NCI-H774 (cell line): ENCODE results near the gene IDH1.
"Not testable (repeated sequence)": the region's sequence is repeated elsewhere in the genome, so short reads cannot be mapped to it uniquely, and the experiment has no call there.

Source experiments
- DNase-seq: peaks from one replicate; lab custom pipeline; 2025; lab: John Stamatoyannopoulos, UW

IDH1 gene

DNA sequence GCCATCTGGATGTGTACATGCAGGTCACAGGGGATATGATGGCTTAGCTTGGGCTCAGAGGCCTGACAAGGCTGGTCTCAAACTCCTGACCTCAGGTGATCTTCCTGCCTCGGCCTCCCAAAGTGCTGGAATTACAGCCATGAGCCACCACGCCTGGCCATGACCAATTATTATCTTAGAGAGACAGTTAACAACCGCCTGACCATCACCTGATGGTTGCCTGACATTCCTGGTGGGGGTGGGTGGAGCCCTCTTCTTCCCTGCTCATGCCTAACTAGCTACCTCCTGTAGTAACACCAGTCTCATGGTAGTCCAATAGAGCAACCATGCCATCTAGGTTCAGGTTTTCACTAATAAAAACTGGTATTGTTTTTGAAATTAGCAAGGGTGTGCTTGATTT, 33.0 kb downstream of the IDH1 start:
- not testable (repeated sequence) for DNase-seq

DNA sequence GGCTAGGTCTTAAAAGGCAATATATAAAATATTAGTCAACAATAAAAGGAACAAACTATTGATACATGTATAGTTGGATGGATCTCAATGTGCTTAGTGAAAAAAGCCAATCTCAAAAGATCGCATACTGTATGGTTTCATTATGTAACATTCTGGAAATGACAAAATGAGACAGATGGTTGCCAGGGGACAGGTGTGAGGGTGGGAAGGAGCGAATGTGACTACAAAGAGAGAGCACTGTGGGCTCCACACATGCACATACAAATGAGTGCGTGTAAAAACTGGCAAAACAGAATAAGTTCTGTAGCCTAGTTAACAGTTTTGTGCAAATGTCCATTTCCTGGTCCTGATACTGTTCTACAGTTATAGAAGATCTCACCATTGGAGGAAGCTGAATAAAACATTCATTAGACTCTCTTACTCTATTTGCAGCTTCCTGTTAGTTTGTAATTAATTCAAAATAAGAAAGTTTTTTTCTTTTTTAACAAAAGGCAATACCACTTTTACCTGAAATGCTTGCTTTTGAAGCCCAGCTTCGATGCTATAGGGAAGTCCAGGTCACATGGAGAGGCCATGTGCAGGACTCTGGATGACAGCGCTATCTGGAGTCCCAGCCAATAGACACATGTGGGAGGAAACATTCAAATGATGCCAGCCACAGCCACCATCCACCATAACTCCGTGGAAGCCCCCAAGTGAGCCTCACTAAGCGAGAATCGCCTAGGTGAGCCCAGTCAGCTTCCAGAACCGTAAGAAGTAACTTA, 44.0 kb downstream of the IDH1 start:
- DNase-seq, result no peak

GRCh38 chr2:208208335-208209085, 46.4 kb downstream of the IDH1 start:
- DNase-seq, result no peak

- DNase-seq, result no peak
These were observed 47.1 kb downstream of the IDH1 start for GRCh38 chr2:208207769-208208168.

DNA sequence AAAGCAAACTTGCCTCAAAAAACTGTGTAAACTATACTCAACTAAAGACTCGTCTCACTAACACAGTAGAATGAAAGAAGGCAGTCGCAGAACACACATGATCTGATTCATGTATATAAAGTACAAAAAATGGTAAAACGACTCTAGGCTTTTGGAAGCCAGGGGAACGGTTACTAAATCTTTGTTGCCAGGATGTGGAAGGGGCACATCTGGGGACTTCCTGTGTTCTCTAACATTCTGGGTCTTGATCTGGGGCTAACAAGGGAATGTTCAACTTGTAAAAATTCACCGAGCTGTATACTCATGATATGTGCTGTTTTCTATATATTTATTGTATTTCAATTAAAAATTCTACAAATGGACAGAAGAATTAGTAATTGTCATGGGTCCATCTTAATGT, 50.7 kb downstream of the IDH1 start:
- DNase-seq, result no peak

DNA sequence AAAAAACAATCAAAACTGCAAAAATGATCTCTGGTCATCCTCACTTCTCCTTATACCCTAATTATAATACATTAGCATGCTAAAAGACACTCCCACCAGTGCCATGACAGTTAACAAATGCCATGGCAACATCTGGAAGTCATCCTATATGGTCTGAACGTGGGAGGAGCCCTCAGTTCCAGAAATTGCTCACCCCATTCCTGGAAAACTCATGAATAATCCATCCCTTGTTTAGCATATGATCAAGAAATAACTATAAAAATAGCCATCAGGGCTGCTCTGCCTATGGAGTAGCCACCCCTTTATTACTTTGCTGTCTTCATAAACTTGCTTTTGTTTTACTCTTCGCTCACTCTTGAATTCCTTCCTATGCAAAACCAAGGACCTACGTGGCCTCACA, 59.3 kb downstream of the IDH1 start:
- no peak for DNase-seq

- DNase-seq, result no peak
These were observed 62.1 kb downstream of the IDH1 start for GRCh38 chr2:208192611-208193236.

GRCh38 chr2:208189810-208190503, 64.9 kb downstream of the IDH1 start, which contains the start of gene C2orf80:
C2orf80 (minus strand) TSS chr2:208190030; CDS start chr2:208186986, 3,044 bp downstream.
- DNase-seq, result no peak

DNA sequence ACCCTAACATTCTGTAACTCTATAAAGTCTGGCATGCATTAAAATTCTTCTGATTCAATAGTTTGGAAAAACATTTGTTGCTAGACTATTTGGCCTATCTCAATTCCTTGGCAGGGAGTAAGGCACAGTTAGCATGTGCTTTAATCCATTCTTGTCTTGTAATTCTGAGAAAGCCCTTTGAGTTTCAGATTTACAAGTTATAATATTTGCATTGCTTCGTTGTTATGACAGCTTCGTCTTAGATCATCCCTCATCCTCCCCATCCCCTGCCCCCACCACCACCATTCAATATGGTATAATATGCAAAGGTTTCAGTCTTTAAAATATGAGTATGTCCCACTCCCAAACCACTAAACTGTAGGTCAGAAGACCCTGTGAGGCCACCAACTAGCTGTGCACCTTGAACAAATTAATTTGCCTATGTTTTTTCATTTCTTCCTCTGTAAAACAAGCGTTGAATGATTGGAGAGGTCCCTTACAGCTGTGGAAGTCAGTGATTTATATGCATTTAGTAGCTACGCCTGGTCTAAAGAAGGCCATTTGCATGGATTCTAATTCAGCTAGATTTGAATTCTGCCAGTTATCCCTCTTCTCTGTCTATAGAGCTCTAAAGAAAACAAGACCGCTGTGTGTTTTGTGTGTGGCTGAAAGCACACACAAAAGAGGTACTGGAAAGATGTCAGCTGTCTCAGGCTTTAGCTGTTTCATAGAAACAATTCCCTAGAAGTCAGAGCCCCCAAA, 65.6 kb downstream of the IDH1 start:
- DNase-seq, result no peak

- DNase-seq, result no peak
These were observed 68.0 kb downstream of the IDH1 start for GRCh38 chr2:208186893-208187292.

GRCh38 chr2:208186465-208186864, 68.4 kb downstream of the IDH1 start:
- no peak for DNase-seq
